Activated naive CD8-positive, alpha-beta T cell treated with anti-CD3 and anti-CD28 coated beads, Interleukin-2, amount 50 U/mL, for 24 hours (primary cell): Measurements from ENCODE around the gene RHOC.

Source experiments
- ATAC-seq: fragments of 150-1000 bp; cut with Tn5 transposase; one replicate; pipeline ENCODE4 v1.10.0; 2021
- DNase-seq: peaks from one replicate; pipeline ENCODE4 v3.0.0; 2021
- H3K27ac Mint-ChIP-seq: one replicate; pipeline ENCODE4 v1.8.0; 2021; ENCODE audit warnings: mild to moderate bottlenecking, mixed read lengths
- H3K27me3 Mint-ChIP-seq: one replicate; pipeline ENCODE4 v1.8.0; 2021; ENCODE audit warnings: mixed read lengths
- H3K36me3 Mint-ChIP-seq: one replicate; pipeline ENCODE4 v1.8.0; 2021; ENCODE audit warnings: low read depth, mixed read lengths
- H3K4me1 Mint-ChIP-seq: one replicate; pipeline ENCODE4 v1.8.0; 2021; ENCODE audit warnings: mixed read lengths
- H3K4me3 Mint-ChIP-seq: one replicate; pipeline ENCODE4 v1.8.0; 2021; ENCODE audit warnings: mild to moderate bottlenecking, moderate library complexity, mixed read lengths
- H3K9me3 Mint-ChIP-seq: one replicate; pipeline ENCODE4 v1.8.0; 2021; ENCODE audit warnings: mixed read lengths

Gene RHOC

GRCh38 chr1:112712191-112712590 is 5.3 kb upstream of the RHOC start:
- H3K4me3 Mint-ChIP-seq: no peak overlapping the region
- peaks cover 20% of the 10 kb centered on the region for H3K27me3 Mint-ChIP-seq
- no peaks in the 10 kb centered on the region for H3K9me3 Mint-ChIP-seq
- ATAC-seq (no peak), DNase-seq (no peak)
- no peaks in the 10 kb centered on the region for H3K36me3 Mint-ChIP-seq
- H3K27ac Mint-ChIP-seq: no peak overlapping the region
- peaks cover 30% of the 10 kb centered on the region for H3K4me1 Mint-ChIP-seq

DNA sequence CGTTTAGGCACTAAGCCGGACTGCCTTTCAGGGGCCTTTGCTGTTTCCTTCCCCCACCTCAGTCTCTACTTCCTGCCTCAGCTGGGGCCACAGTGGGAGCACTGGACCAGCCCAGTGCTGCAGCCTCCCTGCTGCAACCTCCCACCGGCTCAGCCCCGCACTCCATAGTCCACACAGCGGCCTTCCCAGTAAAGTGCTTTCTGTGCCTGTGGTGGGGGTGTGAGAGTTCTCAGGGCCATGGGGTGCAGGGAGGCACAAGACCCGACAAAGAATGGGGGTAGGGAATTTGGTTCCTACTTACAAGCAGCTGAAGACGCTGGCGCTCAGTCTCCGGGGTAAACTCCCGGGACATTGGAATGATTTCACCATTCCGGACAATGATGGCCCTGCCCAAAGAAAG is 4.7 kb upstream of the RHOC start:
- Mint-ChIP-seq H3K4me1 (peaks cover 29% of the 10 kb centered on the region), H3K27me3 (peaks cover 20% of the 10 kb centered on the region), H3K27ac (no peak overlapping the region), H3K36me3 (no peaks in the 10 kb centered on the region), H3K4me3 (no peak overlapping the region), H3K9me3 (no peaks in the 10 kb centered on the region)
- DNase-seq (no peak), ATAC-seq (no peak)

DNA sequence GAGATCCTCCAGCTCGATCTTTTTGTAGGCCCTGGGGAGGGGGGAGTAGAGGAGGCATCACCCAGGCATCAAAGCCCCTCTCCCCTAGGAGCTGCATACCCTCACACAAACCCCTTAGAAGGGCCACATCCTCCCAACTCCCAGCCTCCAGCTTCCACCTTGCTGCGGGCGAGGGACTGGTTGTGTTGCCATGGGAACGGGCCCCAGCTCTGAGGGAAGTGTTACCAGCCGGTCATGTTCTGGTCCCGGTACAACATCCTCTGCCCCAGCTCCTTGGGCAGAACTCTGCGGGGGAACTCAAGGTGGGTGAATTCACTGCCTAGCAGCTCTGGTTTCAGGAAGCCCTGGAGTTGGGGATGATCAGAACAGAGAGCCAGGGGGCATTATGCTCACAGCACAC is 4.1 kb upstream of the RHOC start:
- H3K4me3 Mint-ChIP-seq: no peak overlapping the region
- no peaks in the 10 kb centered on the region for H3K9me3 Mint-ChIP-seq
- ATAC-seq: no peak
- peaks cover 20% of the 10 kb centered on the region for H3K27me3 Mint-ChIP-seq
- peaks cover 26% of the 10 kb centered on the region for H3K4me1 Mint-ChIP-seq
- no peaks in the 10 kb centered on the region for H3K36me3 Mint-ChIP-seq
- DNase-seq: no peak
- no peak overlapping the region for H3K27ac Mint-ChIP-seq

GRCh38 chr1:112710586-112710985 is 3.7 kb upstream of the RHOC start:
- Mint-ChIP-seq H3K4me3 (no peak overlapping the region), H3K27me3 (peaks cover 20% of the 10 kb centered on the region), H3K36me3 (no peaks in the 10 kb centered on the region), H3K27ac (no peak overlapping the region), H3K9me3 (no peaks in the 10 kb centered on the region), H3K4me1 (peaks cover 26% of the 10 kb centered on the region)
- ATAC-seq: no peak
- DNase-seq: no peak

GRCh38 chr1:112710159-112710558 is 3.2 kb upstream of the RHOC start:
- Mint-ChIP-seq H3K9me3 (no peaks in the 10 kb centered on the region), H3K27me3 (peaks cover 20% of the 10 kb centered on the region), H3K4me1 (peaks cover 28% of the 10 kb centered on the region), H3K4me3 (no peak overlapping the region), H3K27ac (no peak overlapping the region), H3K36me3 (no peaks in the 10 kb centered on the region)
- no peak for ATAC-seq
- no peak for DNase-seq

DNA sequence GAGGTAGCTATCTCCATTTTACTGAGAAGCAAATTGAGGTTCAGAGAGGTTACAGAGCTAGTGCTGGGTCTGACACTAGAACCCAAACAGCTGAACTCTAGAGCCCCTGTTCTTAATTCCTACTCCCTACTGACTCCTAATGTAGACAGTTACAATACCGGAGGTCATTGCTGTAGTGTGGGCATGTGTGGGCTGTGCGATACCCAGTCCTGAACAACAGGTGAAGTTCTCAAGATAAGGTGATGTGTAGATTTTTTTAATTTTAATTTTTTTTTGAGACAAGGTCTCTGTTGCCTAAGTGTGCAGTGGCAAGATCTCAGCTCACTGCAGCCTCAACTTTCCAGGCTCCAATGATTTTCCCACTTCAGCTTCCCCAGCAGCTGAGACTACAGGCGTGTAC is 1.6 kb upstream of the RHOC start:
- H3K27me3 Mint-ChIP-seq: peaks cover 8% of the 10 kb centered on the region
- ATAC-seq (no peak), DNase-seq (no peak)
- no peak overlapping the region for H3K27ac Mint-ChIP-seq
- no peaks in the 10 kb centered on the region for H3K36me3 Mint-ChIP-seq
- no peaks in the 10 kb centered on the region for H3K9me3 Mint-ChIP-seq
- peaks cover 33% of the 10 kb centered on the region for H3K4me1 Mint-ChIP-seq
- H3K4me3 Mint-ChIP-seq: no peak overlapping the region

DNA sequence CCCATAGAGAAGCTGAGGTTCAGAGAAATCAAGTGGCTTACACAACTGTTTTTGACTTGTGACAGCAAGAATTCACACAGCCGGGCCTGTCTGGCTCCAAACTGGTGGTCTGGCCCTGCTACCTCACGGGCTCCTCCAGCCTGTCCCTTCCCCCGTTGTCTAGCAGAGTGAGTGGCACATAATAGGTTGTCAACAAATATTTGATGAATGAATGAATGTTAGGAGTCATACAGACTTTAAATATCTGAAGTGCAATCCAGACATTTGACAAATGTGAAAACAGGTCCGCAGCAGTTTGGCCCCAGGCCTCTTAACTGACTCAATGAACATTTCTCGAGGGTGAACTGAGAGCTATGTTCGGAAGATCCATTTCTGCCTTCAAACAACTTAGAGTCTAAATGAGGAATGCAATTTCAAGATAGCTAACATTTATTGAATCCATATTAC is 1.1 kb upstream of the RHOC start:
- Mint-ChIP-seq H3K36me3 (no peaks in the 10 kb centered on the region), H3K27me3 (peaks cover 3% of the 10 kb centered on the region), H3K4me3 (no peak overlapping the region), H3K9me3 (no peaks in the 10 kb centered on the region), H3K27ac (no peak overlapping the region), H3K4me1 (peaks cover 36% of the 10 kb centered on the region)
- DNase-seq: no peak
- ATAC-seq: no peak

DNA sequence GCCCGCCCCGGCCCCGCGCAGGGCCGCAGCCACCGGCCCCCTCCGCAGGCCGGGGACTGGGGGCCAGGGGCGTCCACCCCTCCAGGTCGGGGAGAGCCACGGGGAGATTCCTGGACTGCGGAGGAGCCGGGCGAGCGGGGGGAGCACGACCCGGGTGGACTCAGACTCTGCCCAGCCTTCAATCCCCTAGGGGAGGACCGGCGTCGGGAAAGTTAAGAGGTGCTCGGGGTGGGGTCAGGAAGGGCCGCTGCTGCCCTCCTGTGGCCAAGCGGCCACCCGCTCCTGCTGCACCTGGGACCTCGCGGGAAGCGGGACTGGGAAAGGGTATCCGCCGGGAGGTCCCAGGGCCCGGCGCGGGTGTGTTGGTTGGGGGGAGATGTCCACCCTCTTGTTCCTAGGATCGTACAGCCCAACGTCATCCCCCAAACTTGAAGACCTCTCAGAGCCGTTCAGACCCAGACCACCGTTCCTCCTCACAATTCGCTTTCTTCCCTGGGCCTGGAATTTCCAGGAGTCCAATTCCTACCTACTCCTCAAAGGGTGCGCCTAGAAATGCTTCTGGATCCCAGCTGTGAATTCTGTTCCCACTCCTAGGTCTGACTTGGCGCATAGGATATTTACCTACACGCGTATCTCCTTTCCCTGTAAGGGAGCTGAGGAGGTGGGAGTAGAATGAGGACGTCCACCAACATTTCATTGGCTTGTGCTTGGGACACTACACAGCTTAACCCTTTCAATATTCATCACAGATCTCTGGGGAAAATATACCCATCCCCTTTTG is 484 bp upstream of the RHOC start:
- DNase-seq (peak; percentile 79), ATAC-seq (peak; percentile 54)
- Mint-ChIP-seq H3K4me1 (peaks cover 41% of the 10 kb centered on the region), H3K9me3 (no peaks in the 10 kb centered on the region), H3K27ac (no peak overlapping the region), H3K27me3 (peaks cover 2% of the 10 kb centered on the region), H3K36me3 (no peaks in the 10 kb centered on the region), H3K4me3 (peak overlapping the region; percentile 65)

GRCh38 chr1:112704934-112705627 is 1.8 kb downstream of the RHOC start:
- ATAC-seq (peak; percentile 62), DNase-seq (peak; percentile 62)
- H3K27ac Mint-ChIP-seq: peak overlapping the region; percentile 78
- H3K36me3 Mint-ChIP-seq: peaks cover 9% of the 10 kb centered on the region
- peaks cover 2% of the 10 kb centered on the region for H3K27me3 Mint-ChIP-seq
- H3K4me1 Mint-ChIP-seq: peaks cover 64% of the 10 kb centered on the region
- peak overlapping the region; percentile 74 for H3K4me3 Mint-ChIP-seq
- H3K9me3 Mint-ChIP-seq: no peaks in the 10 kb centered on the region

GRCh38 chr1:112704391-112704933 is 2.5 kb downstream of the RHOC start:
- Mint-ChIP-seq H3K27ac (peak overlapping the region; percentile 78), H3K4me1 (peaks cover 65% of the 10 kb centered on the region), H3K9me3 (no peaks in the 10 kb centered on the region), H3K36me3 (peaks cover 9% of the 10 kb centered on the region), H3K27me3 (peaks cover 2% of the 10 kb centered on the region), H3K4me3 (peak overlapping the region; percentile 74)
- ATAC-seq: peak; percentile 63
- peak; percentile 56 for DNase-seq

GRCh38 chr1:112703706-112704105 is 3.2 kb downstream of the RHOC start:
- Mint-ChIP-seq H3K4me3 (no peak overlapping the region), H3K27me3 (peaks cover 2% of the 10 kb centered on the region), H3K9me3 (no peaks in the 10 kb centered on the region), H3K27ac (no peak overlapping the region), H3K36me3 (peaks cover 9% of the 10 kb centered on the region), H3K4me1 (peaks cover 67% of the 10 kb centered on the region)
- DNase-seq (no peak), ATAC-seq (no peak)

GRCh38 chr1:112702420-112703261 is 4.3 kb downstream of the RHOC start:
- no peak for DNase-seq
- Mint-ChIP-seq H3K27me3 (no peaks in the 10 kb centered on the region), H3K4me3 (no peak overlapping the region), H3K4me1 (peaks cover 67% of the 10 kb centered on the region), H3K36me3 (peaks cover 9% of the 10 kb centered on the region), H3K27ac (peak overlapping the region; percentile 46), H3K9me3 (no peaks in the 10 kb centered on the region)
- no peak for ATAC-seq

- H3K27ac Mint-ChIP-seq: peak overlapping the region; percentile 46
- ATAC-seq: no peak
- H3K4me3 Mint-ChIP-seq: no peak overlapping the region
- no peak for DNase-seq
- H3K27me3 Mint-ChIP-seq: no peaks in the 10 kb centered on the region
- H3K4me1 Mint-ChIP-seq: peaks cover 67% of the 10 kb centered on the region
- H3K36me3 Mint-ChIP-seq: peaks cover 9% of the 10 kb centered on the region
- no peaks in the 10 kb centered on the region for H3K9me3 Mint-ChIP-seq
These were observed 4.9 kb downstream of the RHOC start for GRCh38 chr1:112702067-112702395.

- DNase-seq (no peak), ATAC-seq (no peak)
- Mint-ChIP-seq H3K9me3 (no peaks in the 10 kb centered on the region), H3K36me3 (peaks cover 9% of the 10 kb centered on the region), H3K4me1 (peaks cover 67% of the 10 kb centered on the region), H3K27ac (peak overlapping the region; percentile 93), H3K4me3 (peak overlapping the region; percentile 48), H3K27me3 (no peaks in the 10 kb centered on the region)
These were observed 5.5 kb downstream of the RHOC start for GRCh38 chr1:112701227-112702066.
